HG02943 (cell line): Measurements from ENCODE around the gene FOXP2.

Experiments used
- ATAC-seq: cut with Tn5 transposase; IDR thresholded peaks from one replicate; pipeline ENCODE4 v1.9.1; 2021; ENCODE audit warnings: mild to moderate bottlenecking, low read depth, moderate library complexity; ENCODE audit not compliant: unreplicated experiment

Gene FOXP2

DNA sequence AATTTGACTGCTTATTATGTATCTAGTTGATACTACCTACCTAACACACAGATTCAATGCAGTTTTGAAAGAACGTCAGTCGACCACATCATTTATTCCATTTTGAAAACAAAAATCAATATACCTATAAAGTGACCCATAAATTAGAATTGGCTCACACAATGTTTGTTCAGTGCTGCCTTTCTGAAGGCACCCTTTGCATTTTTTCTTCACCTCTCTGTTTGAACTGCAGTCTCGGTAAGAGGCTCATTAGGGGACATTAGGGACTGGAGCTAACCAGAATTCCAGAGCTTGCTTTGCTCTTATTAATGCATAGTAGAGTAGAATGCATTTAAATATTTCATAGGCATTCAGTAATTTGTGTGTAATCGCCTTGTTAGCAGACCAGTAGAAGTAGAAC is 234.1 kb downstream of the FOXP2 start:
- no peak for ATAC-seq

GRCh38 chr7:114649689-114650088 is 235.1 kb downstream of the FOXP2 start:
- ATAC-seq = no peak

GRCh38 chr7:114650491-114650890 is 235.9 kb downstream of the FOXP2 start:
- no peak for ATAC-seq

DNA sequence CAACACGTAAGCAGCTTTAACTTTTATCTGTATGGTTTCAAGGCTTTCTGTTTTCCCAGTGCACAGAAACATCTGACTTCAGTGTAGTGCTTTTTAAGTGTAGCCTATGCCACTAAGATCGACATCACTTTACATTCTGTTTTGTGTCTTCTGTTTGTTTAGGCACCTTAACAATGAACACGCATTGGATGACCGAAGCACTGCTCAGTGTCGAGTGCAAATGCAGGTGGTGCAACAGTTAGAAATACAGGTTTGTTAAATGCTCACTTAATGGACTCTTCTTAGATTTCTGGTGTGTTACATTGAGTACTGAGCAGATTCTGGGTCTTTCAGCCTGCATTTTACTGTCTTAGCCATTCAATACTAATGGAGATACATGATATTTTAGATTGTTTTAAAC is 237.4 kb downstream of the FOXP2 start:
- no peak for ATAC-seq

GRCh38 chr7:114653364-114654088 is 238.9 kb downstream of the FOXP2 start:
- ATAC-seq = no peak

DNA sequence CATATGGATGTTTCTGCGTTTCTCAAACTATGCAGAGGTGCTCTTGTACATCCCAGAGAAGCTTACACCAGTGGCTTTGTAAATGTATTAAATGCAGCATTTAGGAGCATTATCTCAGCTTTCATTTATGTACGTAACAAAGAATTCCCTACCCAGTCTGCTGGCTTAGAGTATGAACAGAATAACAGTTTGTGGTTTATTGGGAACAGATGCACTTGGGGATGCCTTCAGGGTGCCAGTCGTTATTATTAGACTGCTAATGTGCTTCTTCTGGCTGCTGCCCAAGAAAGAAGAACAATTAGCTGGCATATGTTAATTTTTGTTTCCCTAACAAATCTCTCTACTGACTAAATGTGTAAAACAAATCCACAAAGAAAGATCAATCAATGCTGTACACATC is 241.9 kb downstream of the FOXP2 start:
- ATAC-seq = no peak

DNA sequence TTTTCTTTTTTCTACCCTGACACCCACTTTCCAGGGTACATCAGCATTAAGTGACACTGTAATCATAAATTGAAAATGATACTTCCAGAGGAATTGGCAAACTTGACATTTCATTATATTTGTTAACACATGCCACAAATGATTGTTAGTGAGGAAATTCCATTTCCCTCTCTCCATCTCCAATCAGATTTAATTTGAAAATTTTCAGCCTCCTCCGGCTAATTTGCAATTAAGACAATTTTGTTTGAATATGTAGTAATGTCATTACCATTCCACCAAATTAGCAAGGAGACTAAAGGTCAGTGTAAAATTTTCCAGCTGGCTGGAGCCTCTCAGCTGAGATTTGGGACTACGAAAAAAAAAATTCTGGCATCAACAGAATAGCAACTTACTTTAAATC is 242.7 kb downstream of the FOXP2 start:
- ATAC-seq = no peak

- no peak for ATAC-seq
These were observed 243.6 kb downstream of the FOXP2 start for GRCh38 chr7:114658216-114658615.

DNA sequence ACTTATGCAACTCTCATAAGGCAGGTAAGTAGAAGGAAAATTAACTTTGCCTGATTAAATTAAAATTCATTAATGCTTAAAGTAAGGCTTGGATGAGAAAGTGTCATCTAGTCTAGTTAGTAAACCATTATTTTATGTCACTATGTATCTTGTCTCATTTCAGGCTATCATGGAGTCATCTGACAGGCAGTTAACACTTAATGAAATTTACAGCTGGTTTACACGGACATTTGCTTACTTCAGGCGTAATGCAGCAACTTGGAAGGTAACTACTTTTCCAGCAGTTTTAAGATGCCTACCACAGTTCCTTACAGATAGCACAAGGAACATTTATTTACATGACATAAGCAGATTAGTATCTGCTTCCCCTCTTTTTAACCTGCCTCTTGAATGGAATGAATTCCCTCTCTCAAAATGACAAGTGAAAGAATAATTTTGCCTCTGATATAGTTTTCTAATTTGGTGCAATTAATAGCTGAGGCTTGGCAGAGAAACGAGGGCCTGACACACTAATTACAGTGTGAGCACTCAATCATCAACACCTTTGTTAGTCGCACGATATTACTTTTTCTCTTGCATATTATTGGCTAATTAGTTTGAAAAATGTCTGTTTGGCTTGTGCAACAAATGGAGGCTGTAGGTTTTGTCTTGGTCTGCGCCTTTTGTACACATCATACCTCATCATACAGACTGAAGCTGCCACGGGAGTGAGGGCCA is 245.0 kb downstream of the FOXP2 start:
- no peak for ATAC-seq

GRCh38 chr7:114660126-114660486 is 245.5 kb downstream of the FOXP2 start:
- ATAC-seq = no peak

- ATAC-seq = no peak
These were observed 246.1 kb downstream of the FOXP2 start for GRCh38 chr7:114660753-114661152.

- no peak for ATAC-seq
These were observed 247.5 kb downstream of the FOXP2 start for GRCh38 chr7:114662002-114662677.

- ATAC-seq = no peak
These were observed 248.9 kb downstream of the FOXP2 start for GRCh38 chr7:114663502-114663901.

GRCh38 chr7:114670676-114671075 is 256.1 kb downstream of the FOXP2 start:
- no peak for ATAC-seq

DNA sequence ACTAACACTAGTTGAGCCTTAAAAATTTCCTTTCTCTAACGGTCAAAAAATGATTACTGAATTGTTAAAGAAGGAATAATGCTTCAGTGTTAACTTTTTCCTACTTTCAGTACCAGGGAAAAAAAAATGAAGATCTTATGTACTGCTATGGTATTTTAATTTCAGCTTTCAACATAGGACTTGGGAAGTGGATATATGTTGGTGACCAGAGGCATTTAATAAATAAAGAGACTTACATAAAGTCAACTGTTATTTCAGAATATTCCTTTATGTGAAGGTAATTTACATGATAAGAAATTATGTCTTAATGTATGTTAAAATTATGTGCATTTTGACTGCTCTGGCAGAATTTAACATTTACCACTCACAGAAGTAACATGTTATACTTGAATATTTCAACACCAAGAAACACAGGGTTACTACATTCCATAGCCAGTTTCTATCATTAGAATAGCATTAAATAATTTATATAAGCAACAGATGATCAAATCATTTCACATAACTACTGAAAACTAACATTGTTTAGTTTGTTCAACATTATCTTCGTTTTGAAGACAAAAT is 257.0 kb downstream of the FOXP2 start:
- ATAC-seq = no peak

GRCh38 chr7:114678116-114678515 is 263.5 kb downstream of the FOXP2 start:
- no peak for ATAC-seq

DNA sequence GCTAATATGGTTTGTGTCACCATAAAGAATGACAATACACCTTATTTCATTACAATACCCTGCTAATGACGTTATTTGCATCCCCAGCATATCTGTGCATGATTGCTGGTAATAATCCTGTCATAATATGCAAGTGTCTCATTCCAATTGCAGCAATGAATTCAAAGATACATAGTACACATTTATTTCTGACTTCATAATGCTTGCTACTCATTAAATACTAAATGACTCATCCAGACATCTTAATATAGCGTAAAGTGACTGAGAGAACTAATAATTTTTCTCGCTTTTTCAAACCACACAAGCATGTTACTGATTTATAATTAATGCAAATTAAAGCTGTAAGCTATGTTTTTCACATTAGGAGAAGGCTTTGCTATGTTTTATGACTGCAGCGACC is 272.6 kb downstream of the FOXP2 start:
- no peak for ATAC-seq

DNA sequence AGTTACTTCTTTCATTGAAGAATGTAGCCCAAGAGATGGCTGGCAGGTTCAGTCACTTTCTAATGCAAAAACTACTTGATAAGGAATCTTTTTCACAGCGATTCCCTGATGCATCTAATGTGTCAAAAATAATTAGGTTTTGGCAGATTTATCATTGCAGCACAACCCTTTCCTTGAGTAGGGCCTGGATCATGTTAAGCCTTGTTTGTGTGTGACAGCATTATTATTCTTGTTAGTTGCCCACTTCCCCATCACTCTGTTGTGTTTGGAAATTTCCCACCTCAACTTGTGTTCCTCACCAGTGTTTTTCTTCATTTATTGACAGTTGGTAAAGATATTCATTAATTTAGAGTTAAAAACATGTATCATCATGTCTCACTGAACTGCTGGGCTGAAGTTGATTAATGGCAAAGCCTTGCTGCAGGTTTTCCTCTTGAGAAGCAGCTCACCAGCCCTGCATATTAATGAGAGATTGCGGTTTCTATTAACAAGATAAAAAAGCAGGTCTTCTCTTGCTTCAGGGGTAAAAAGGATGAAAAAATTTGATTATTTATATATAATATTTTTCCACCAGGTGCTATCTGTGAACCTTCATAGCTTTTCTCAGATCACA is 273.9 kb downstream of the FOXP2 start:
- ATAC-seq = no peak

- ATAC-seq = no peak
These were observed 274.8 kb downstream of the FOXP2 start for GRCh38 chr7:114689406-114689805.

GRCh38 chr7:114691605-114692004 is 277.0 kb downstream of the FOXP2 start:
- no peak for ATAC-seq

DNA sequence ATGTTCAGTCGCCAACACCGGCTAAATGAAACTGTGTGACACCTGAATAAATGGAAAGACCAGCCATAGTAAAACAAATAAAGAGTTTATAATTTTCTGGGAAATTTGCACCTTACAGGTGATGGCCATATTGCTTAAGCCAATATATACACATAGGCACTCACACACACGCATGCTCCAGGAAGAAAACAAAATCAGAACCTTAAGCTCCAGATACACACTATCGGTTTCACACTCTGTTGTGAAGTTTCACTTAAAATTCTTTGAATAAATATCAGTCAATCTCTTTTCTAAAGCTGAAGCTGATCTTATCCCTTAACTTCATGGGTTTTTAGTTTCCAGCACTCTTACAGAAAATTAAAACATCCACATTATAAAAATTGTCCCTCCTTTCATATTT is 280.6 kb downstream of the FOXP2 start:
- no peak for ATAC-seq
